Colonic mucosa (tissue), 4 donors: ENCODE results near the gene ENPP6. TPM values are rescaled to one million over a fixed set of nuclear protein-coding genes. Genes with fewer than 3 reads are reported as not detected.

Experiments used
- DNase-seq: peaks from one replicate; pipeline ENCODE4 v3.0.0-alpha.2; 2020
- H3K27ac ChIP-seq: fragments of 200-600 bp; one replicate; pipeline ENCODE4 v1.8.0; 2021
- H3K27me3 ChIP-seq: fragments of 200-600 bp; one replicate; pipeline ENCODE4 v1.8.0; 2021
- H3K36me3 ChIP-seq: fragments of 200-600 bp; one replicate; pipeline ENCODE4 v1.8.0; 2021
- H3K4me1 ChIP-seq: fragments of 200-600 bp; one replicate; pipeline ENCODE4 v1.8.0; 2021; ENCODE audit warnings: mild to moderate bottlenecking
- H3K4me3 ChIP-seq: fragments of 200-600 bp; one replicate; pipeline ENCODE4 v1.8.0; 2021
- H3K9ac ChIP-seq, 2 donors: one replicate each; pipeline ENCODE4 v1.7.0; 2013; ENCODE audit warnings: control low read depth in 2 of 2, low read depth in 2 of 2, low read length in 2 of 2
- H3K9me3 ChIP-seq: fragments of 200-600 bp; one replicate; pipeline ENCODE4 v1.8.0; 2021
- intact Hi-C: fragments of 100-400 bp; cut with DNase I; formaldehyde crosslinking; loops from one replicate; pipeline ENCODE4 v1.14.1; 2022
- total RNA-seq, 2 donors: library from RNA; stranded (reverse); fragmentation: NEBNext Ultra II Directional in 1 of 2; extraction: Animal tissue kit (Norgen Biotek cat#: 25700) in 1 of 2; gene quantifications; one replicate each; pipeline ENCODE4 v1.2.1, GENCODE V29; 2021
- TF ChIP-seq, protein P1 (sequence below): fragments of 200-600 bp; IDR thresholded peaks from one replicate; pipeline ENCODE4 v1.8.0; 2022; ENCODE audit warnings: antibody characterized with exemption, mild to moderate bottlenecking
- donor health status: healthy.
- donor health status: DM: no; HTN: no; CAD: no.
- donor health status: DM: no; HTN: no; CAD: no.

The ENPP6 gene
- total RNA-seq, 2 donors from 2014 or later, result 0.27 to 0.53 TPM

- H3K9me3 ChIP-seq, result no peaks in the 10 kb centered on the region
- no peaks in the 10 kb centered on the region for H3K4me1 ChIP-seq
- intact Hi-C loops, result no loop called here
- H3K9ac ChIP-seq, result no peak overlapping the region
- H3K36me3 ChIP-seq, result no peaks in the 10 kb centered on the region
- no peaks in the 10 kb centered on the region for H3K27me3 ChIP-seq
- TF ChIP-seq, protein P1, sequence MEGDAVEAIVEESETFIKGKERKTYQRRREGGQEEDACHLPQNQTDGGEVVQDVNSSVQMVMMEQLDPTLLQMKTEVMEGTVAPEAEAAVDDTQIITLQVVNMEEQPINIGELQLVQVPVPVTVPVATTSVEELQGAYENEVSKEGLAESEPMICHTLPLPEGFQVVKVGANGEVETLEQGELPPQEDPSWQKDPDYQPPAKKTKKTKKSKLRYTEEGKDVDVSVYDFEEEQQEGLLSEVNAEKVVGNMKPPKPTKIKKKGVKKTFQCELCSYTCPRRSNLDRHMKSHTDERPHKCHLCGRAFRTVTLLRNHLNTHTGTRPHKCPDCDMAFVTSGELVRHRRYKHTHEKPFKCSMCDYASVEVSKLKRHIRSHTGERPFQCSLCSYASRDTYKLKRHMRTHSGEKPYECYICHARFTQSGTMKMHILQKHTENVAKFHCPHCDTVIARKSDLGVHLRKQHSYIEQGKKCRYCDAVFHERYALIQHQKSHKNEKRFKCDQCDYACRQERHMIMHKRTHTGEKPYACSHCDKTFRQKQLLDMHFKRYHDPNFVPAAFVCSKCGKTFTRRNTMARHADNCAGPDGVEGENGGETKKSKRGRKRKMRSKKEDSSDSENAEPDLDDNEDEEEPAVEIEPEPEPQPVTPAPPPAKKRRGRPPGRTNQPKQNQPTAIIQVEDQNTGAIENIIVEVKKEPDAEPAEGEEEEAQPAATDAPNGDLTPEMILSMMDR, result no peak
- no peak overlapping the region for H3K4me3 ChIP-seq
- no peak for DNase-seq
- H3K27ac ChIP-seq, result no peak overlapping the region
Measured at GRCh38 chr4:184108006-184108501, 109.6 kb downstream of the ENPP6 start.

DNA sequence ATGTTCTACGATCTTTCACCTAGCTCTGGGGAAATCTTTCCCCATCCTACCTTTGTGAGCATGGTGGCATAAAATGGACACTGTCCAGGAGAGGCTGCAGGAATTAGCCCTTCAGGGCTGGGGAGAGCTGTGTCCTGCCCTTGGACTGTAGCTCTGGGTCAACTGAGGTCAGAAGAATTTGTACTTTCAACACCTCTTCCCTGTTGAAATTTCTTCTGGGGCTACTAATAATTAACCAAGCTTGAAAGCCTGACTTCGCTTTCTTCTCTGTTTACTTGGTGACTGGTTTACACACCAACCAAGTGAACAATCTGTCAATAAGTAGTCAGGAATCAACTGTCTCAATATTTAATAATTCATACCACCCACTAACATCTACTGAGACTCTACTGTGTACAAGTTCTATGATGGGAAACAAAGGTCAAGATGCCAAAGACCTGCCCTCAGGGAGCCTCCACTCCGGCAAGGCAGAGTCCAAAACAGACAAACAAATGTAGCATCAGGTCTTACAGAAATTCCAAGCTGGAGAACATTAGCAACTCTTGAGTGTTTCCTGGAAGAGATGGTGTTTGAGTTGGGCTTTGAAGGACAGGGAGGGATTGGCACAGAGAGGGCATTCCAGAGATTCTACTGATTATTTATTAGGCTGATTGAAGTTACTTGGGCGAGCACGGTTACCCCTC is 113.1 kb downstream of the ENPP6 start:
- no peak overlapping the region for H3K4me3 ChIP-seq
- H3K36me3 ChIP-seq, result no peaks in the 10 kb centered on the region
- intact Hi-C loops, result loop anchor here (5.0 kb wide), 1 partner anchor 58 kb away; no protein-coding TSS in a partner anchor
- no peaks in the 10 kb centered on the region for H3K4me1 ChIP-seq
- H3K9me3 ChIP-seq, result no peaks in the 10 kb centered on the region
- DNase-seq, result no peak
- H3K27ac ChIP-seq, result no peak overlapping the region
- H3K9ac ChIP-seq, result no peak overlapping the region
- no peaks in the 10 kb centered on the region for H3K27me3 ChIP-seq
- TF ChIP-seq, protein P1, result no peak

DNA sequence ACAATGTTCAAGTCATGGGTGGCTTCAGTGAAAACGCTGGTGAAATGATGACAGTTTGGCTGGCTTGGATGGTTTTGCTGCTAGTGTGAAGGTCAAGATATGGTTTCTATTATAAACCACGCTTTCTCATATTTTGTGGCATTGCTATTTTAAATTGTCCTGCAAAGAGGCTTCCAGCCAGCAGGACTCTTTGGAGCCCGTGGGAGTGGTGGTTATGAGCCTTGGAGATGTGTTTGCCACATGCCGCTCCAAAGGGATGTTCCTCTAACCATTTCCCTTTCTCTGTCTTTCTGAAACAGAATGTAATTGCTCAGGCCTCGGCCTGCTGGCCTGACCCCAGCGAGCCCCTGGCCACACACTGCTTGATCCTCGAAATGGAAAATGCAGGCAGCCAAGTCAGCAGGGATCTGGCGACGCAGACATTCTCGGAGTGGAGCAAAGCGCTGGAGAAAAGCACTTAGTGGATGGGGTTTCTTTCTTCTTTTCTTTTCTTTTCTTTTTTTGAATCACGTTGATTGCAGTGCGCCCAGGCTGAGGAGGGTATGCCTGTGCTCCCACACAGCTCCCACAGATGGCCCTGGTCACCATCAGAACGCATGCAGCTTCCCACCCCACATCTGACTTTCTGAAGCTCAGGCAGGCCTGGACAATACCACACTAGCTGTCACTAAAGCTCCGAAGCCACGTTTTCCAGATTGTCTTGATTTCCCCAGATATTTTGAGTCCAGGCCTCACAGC is 114.0 kb downstream of the ENPP6 start:
- H3K4me3 ChIP-seq, result no peak overlapping the region
- no peak overlapping the region for H3K9ac ChIP-seq
- H3K9me3 ChIP-seq, result no peaks in the 10 kb centered on the region
- no peak for DNase-seq
- no peaks in the 10 kb centered on the region for H3K27me3 ChIP-seq
- intact Hi-C loops, result loop anchor here (2.0 to 5.0 kb wide), 2 partner anchors 59 to 263 kb away; no protein-coding TSS in a partner anchor
- no peaks in the 10 kb centered on the region for H3K4me1 ChIP-seq
- TF ChIP-seq, protein P1, result no peak
- H3K27ac ChIP-seq, result no peak overlapping the region
- no peaks in the 10 kb centered on the region for H3K36me3 ChIP-seq

- H3K4me1 ChIP-seq, result no peaks in the 10 kb centered on the region
- DNase-seq, result no peak
- no peaks in the 10 kb centered on the region for H3K36me3 ChIP-seq
- intact Hi-C loops, result loop anchor here (2.0 to 5.0 kb wide), 2 partner anchors 59 to 262 kb away; no protein-coding TSS in a partner anchor
- TF ChIP-seq, protein P1, result no peak
- H3K4me3 ChIP-seq, result no peak overlapping the region
- H3K27ac ChIP-seq, result no peak overlapping the region
- no peaks in the 10 kb centered on the region for H3K9me3 ChIP-seq
- no peak overlapping the region for H3K9ac ChIP-seq
- no peaks in the 10 kb centered on the region for H3K27me3 ChIP-seq
Measured at GRCh38 chr4:184102927-184103326, 114.7 kb downstream of the ENPP6 start.

GRCh38 chr4:184102488-184102887 is 115.2 kb downstream of the ENPP6 start:
- no peak for DNase-seq
- TF ChIP-seq, protein P1, result no peak

More at GRCh38 chr4:184102488-184102887, 115.2 kb downstream of the ENPP6 start:
- Histone ChIP-seq H3K27me3 (no peaks in the 10 kb centered on the region), H3K36me3 (no peaks in the 10 kb centered on the region), H3K4me3 (no peak overlapping the region), H3K4me1 (no peaks in the 10 kb centered on the region), H3K27ac (no peak overlapping the region), H3K9me3 (no peaks in the 10 kb centered on the region), H3K9ac (no peak overlapping the region)
- intact Hi-C loops, result loop anchor here (2.0 to 5.0 kb wide), 2 partner anchors 60 to 262 kb away; no protein-coding TSS in a partner anchor
